ENCODE data around the gene CYBC1.

- no peak for TF ChIP-seq CTCF (optimal IDR thresholded peaks at IDR 0.05 in 1 of 3, IDR thresholded peaks at IDR 0.05 in 1 of 3, conservative IDR thresholded peaks at IDR 0.05 in 1 of 3; ENCODE audit: extremely low read depth in 1 of 3, insufficient read depth in 2 of 3, low read length in 3 of 3)
- TF ChIP-seq EZH2 (IDR thresholded peaks at IDR 0.05; ENCODE audit: low read length) = no peak
Observed at GRCh38 chr17:82402865-82403264, 47.7 kb downstream of the CYBC1 start.

Data from keratinocyte (primary cell).